Dermis blood vessel endothelial cell (primary cell): ENCODE data around the gene NRBP1. TPM values are rescaled to one million over a fixed set of nuclear protein-coding genes. Genes with fewer than 3 reads are reported as not detected.
A peak's percentile ranks its signal among the peaks of the same experiment; 100 is the strongest.

ENCODE experiments used
- DNase-seq: peaks from one replicate; pipeline ENCODE4 v3.0.0; 2010
- total RNA-seq: library from RNA; depleted of rRNA; stranded (reverse); fragments of >200 nt; gene quantifications from 2 replicates; pipeline ENCODE4 v1.2.3, GENCODE V29; 2014

The NRBP1 gene
- 122 and 132 TPM in 2 replicates for total RNA-seq

DNA sequence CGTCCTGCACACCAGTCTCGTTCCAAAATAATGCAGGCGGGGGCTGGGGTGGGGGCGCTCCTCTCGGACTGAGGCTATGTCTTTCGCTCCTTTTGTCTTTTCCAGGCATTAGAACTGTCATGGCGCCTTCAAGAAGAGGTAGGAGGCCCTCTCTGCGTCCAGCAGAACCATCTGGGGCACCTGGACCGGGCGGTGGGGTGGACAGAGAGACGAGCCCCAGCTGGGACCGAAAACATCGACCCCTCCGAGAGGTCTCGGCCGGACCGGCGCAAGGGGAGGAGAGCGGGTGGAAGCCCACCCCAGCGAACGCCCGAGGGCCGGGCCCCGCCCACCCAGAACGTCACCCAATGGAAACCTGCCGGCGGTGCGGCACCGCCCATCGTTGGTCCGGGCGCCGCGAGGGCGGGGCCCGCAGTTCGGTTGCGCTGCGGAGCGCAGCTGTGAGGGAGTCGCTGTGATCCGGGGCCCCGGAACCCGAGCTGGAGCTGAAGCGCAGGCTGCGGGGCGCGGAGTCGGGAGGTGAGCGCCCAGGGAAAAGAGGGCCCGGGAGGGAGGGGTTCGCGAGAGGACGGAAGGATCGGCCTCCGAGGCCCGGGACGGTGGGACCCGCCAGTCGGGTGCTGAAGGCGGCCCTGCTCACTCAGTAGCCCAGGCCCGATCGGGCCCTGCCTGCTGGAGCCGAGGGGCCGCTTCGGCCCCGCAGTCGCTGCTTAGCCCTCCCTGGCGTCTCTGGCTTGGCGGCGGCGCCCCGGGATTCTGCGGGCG lies at the start of gene NRBP1:
NRBP1 (plus strand) TSS at position 419 of the 765 bp plus-strand sequence. CDS start 4,643 bp downstream, outside the sequence.
- DNase-seq, result peak; percentile 91

DNA sequence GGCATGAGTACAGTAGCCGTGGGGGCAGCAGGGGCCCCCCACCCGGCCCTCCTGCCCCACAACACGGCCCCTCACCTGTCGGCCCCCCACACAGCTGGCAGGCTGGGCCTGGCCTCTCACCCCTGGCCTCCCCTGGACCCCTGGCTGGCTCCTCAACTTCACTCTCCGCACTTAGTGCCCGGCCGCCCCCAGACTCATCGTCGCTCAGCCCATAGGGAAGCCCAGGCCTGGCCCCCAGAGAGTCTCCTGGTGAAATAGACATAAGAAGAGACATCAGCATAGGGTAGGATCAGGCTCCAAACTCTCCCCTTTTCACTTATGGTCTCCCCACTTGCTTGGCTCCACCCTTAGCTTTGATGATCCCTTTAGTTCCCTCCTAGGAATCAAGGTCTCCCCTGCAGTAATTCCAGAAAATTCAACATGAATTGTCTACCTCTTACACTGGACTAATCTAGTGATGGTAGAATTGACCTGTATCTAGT lies 49.6 kb upstream of the NRBP1 start:
- DNase-seq, result no peak

DNA sequence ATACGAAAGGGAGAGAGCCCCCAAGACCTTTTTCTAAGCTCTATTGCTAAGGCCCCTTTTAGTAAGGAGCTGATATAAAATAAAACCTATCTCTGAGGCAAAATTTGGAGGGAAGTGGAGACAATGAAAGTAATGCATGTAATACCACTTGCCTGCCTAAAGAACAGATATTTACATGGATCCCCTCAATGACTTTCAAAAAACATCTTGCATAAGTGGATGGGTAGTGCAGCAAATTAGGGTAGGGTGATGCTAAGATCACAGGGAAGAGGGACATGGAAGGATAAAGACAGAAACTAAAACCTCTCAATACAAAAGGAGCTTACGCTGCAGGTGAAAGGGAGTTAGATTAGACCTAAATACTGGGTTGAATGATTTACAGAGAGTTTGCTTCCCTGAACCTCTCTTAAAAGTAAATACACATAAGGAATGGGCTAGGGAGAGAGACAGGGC lies 49.0 kb upstream of the NRBP1 start:
- no peak for DNase-seq

DNA sequence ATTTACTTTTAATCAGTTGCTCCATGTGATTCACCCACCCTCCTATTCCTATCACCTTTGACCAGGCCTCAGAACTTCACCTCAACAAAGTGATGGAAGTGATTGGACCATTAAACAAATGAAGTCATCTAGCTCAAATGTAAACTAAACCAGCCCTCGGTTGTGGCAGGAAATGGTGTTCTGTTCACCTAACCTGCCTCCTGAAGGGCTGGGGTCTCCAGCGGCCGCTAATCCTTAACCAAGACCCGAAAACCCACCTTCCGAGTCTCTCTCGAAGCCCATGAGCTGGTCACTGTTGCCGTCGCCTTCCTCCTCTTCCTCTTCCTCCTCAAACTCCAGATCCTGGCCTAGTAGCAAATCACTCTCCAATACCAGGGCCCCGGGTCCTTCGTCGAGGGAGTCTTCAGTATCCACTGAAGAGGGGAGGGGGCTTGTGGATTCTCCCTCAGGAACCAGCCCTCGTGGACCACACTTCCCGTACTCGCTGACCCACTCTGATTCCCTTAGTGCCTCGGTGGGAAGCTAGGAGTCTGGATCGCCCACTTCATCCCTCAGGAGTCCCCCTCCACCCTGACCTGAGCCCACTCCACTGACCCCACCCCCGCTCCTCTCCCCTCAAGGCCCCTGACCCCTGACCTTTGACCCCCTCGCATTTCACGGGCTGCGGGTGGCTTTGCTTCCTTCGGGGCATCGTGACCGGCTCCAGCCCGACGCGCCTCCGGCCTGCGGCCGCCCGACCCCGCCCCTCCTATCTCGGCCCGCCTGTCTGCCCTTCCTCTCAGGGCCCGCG lies 48.4 kb upstream of the NRBP1 start:
- DNase-seq, result peak; percentile 53

DNA sequence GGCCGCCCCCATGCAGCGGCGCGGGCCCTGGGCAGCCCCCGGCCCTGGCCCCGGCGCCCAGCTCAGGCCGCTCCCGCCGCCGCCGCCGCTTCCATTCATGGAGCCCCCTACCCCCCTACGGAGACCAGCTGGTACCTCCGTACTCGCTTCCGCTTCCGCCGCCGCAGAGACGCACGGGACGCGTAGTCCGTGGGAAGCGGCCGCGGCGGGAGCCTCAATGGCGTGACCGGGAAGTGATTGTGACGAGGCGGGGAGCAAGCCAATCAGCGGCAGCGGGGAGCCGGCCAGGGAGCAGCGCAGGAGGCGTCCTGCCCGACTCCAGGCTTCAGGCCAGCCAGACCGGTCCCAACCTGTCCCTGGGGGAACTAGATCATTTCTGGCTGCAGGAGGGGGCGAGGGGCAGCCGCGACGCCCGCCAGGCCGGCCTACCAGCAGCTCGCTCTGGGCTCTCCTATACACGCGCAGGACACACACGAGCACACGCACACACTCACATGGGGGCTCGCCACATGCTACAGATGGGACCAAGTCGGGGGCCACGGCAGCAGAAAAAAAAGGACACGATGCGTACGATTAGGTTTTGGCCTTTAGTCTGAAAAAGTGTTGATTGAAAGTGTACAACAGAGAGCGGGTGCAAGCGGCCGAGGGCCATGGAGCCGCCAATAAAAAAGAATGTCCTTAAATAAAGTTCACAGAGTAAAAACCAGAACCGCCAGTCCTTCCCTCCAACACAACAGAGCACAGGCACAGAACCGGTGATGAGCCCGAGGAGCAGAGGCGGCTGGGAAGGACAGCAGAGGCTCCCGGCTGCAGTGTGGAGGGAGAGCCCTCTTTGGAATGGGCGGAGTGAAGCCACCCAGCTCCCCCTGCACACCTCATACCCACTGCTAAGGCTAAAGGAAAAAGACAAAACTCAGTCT lies 47.5 kb upstream of the NRBP1 start, which contains the start of gene ZNF513:
ZNF513 (minus strand) TSS at position 109 of the 920 bp plus-strand sequence. CDS start 208 bp downstream, outside the sequence.
- DNase-seq, result peak; percentile 98

DNA sequence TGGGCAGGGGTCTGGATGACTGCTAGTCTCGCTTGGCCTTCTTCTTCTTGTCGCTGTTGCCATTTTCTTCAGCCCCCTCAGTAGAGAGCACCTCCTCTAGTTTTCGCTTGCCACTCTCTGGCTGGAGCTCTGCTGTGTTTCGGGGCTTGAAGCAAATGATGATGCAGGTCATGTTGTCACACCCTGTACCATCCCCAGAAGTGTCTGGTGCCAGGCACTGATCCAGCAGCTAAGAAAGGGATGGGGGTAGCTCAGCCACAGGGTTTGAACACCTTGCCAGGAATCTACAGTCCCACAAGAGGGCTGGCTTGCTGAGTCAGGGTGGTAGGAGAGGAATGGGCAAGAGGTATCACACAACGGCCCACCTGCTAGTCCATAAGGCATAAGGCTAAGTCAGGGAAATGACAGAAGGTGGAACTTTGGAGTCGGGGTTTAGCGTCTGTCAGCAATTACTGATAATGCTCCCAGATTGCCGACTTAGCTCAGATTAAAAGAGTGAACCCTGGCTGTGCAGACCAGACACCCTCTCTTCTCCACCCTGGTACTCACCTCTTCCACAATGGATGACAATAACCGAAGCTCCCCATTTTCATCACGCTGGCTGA lies 46.8 kb upstream of the NRBP1 start:
- DNase-seq, result no peak

DNA sequence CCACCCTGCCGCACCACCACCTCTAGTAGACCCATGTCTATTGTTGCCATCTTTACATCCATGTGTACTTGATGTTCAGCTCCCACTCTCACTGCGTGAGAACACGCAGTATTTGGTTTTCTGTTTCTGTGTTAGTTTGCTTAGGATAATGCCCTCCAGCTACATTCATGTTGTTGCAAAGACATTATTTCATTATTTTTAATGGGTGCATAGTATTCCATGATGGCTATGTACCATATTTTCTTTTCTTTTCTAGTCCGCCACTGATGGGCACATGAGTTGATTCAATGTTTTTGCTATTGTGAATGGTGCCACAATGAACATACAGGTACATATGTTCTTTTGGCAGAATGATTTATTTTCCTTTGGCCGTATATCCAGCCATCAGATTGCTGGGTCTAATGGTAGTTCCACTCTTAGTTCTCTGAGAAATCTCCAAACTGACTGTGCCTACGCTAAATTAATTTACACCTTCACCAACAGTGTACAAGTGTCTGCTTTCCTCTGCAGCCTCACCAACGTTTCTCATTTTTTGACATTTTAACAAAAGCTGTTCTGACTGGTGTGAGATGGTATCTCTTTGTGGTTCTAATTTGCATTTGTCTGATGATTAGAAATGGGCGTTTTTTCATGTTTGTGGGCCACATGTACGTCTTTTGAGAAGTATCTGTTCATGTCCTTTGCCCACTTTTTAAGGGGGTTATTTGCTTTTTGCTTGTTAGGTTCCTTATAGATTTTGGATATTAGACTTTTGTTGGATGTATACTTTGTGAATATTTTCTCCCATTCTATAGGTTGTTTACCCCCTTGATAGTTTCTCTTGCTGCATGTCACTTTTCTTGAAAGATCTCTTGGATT lies 37.4 kb upstream of the NRBP1 start:
- no peak for DNase-seq

DNA sequence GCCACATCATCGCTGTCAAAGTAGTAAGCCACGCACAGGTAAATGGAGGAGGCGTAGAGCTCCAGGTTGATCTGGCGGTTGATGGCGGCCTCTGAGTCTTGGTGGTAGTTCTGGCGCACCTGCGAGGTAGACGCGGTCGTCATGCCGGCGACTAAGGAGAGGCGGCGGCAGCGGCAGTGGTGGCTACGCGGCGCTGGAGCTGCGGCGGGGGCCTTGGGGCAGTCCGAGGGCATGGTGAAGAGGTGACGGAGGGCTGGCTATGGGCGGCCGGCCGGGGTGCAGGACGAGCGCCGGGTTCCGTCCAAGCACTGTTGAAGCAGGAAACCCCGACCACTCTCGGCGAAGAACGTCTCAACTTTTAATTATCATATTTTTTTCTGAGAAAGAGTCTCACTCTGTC lies 35.2 kb upstream of the NRBP1 start:
- DNase-seq, result no peak

DNA sequence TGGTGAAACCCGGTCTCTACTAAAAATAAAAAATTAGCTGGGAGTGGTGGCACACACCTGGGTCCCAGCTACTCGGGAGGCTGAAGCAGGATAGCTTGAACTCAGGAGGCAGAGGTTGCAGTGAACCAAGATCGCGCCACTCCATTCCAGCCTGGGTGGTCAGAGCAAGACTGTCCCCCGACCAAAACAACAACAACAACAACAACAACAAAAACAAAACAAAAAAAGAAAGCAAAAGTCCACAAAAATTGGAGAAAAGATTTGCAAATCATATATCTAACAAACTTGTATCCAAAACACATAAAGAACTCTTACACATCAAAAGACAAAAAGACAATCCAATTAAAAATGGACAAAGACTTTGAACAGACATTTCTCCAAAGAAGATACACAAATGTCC lies 29.5 kb upstream of the NRBP1 start:
- no peak for DNase-seq

DNA sequence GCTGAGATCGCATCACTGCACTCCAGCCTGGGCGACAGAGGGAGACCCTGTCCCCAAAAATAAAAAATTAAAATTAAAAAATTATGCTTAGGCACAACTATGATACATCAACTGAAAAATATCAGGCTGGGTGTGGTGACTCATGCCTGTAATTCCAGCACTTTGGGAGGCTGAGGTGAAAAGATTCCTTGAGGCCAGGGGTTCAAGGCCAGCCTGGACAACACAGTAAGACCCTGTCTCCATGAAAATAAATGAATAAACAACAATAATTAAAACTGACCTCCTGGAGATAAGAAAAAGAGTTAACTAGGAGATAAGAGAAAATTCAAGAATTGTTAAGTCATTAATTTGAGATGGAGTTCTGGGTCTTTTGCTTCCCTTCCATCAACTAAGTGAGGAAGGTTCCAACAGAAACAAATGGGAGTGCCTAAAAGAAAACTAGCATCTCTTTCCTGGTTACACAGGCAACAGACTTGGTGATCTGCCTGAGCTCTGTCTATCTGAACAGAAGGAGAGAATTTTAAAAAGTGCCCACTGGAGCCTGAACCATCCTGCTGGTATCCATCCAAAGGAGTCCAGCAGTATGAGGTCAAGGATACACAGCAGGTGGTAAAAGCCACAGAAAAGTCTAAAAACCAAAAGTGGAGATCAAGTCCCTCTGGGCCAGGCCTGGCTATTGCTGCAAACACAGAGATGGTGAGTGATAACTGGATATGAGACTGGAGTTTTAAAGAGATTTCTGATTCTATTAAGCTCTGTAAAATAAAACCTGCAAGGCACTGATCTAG lies 27.9 kb upstream of the NRBP1 start:
- no peak for DNase-seq

DNA sequence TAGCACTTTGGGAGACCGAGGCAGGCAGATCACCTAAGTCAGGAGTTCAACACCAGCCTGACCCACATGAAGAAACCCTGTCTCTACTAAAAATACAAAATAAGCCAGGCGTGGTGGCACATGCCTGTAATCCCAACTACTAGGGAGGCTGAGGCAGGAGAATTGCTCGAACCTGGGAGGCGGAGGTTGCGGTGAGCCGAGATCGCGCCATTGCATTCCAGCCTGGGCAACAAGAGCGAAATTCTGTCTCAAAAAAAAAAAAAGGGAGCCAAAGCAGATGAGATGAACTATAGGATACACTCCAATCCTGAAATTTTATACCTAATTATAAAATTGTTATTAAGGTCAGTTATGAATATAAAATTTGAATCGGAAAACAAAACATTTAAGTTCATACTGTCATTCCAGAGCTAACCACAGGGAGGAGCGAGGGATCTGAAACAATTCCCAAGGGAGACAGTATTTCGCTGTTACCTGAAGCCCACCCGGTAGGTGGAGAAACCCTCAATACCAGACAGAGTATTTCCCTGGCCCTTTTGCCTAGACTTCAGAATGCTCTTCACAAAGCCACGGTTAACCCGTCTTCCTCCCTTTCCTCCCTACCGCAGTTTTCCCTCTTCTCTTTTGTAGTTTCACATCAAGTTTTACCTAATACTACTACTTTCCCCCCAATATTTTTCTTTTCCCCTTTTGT lies 20.5 kb upstream of the NRBP1 start:
- peak; percentile 88 for DNase-seq

DNA sequence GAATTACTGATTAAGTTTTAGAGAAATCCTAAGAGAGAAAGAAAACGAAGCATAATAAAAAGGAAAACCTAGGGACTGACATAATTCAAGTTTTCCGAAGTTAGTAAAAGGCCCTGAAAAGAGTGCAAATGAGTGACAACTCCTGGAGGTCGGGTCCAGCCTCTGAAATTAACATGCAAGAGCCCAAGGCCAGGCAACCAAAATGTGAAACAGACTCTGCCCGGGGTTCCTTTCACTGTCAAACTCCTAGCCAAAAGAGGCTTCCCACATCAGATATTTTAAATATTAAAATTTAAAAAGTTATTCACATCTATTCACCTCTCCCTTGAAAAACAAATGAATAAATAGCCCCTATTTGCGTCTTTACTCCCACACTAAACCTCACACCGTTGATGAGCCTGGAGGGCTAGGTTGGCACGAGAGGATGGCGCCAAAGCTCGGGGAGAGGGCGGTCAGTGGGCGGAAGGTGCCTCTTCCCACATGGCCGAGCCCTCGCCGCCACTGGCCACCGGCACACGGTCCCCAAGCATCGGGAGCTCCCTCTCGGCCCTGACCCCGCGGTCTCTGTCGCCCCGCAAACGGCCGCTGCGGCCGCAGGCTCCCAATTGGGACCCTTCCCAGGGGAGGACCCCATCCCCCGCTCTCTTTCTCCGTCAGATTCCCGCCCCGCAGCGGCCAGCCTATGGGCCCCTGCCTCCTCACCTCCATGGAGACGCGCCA lies 19.7 kb upstream of the NRBP1 start:
- DNase-seq, result peak; percentile 42

DNA sequence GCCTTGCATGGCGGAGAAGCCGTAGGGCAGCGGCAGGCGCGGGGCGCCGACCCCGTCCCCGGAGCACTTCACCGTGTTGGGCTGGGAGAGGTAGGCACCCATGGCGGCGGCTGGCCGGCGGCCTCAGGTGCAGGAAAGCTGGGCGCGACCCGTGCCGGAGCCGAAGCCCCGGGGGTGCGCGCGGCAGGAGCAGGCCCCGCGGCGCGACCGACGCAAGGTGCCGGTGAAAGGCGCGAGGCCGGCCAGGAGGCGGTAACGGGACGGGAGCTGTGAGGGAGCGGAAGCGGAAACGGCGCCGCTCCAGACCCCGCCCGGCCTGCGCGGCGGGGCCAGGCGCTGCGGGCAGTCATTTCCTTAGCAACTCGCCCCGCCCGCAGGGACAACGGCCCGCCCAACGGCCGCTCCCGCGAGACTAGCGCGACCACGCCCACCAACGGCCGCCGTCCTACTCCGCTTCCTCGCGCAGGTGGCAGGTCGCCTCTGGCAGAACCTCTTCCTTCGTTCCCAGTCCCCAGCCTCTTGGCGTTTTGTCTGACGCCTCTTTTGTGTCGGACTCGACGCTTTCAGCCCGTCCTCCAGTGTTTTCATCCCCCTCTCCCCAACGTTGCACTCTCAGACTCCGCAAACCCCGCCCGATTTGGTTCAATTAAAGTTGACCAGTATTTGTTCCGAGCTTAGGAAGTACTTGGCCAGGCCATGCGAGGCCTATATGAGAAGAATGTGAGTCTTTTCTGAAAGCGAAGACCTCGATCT lies 18.9 kb upstream of the NRBP1 start, which contains the start of gene PPM1G:
PPM1G (minus strand) TSS at position 271 of the 753 bp plus-strand sequence; CDS start at position 102, 169 bp downstream.
- peak; percentile 96 for DNase-seq

DNA sequence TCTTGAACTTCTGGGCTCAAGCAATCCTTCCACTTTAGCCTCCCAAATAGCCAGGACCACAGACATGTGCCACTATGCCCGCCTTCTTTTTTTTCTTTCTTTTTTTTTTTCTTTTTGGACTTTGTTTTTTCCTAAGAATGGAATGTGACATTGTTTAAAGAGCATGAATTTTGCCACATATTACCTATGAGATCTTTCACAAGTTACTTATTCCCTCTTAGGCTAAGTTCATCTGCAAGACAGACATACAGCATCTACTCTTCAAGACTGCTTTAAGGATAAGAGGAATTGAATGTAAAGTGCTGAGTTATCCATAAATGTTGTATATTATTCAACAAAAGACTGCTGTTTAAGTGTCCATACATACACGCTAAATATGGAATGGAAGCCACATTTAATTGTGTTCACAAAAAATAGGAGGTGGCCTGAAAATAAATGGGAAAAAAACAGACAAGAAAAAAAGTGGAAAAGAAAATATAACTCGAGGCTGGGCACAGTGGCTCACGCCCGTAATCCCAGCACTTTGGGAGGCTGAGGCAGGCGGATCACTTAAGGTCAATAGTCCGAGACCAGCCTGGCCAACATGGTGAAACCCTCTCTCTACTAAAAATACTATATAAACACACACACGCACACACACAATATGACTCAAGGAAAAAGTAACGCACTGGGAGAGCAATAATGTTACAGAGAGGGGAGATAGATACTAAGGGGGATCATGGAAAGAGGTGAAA lies 15.8 kb upstream of the NRBP1 start:
- DNase-seq, result no peak

DNA sequence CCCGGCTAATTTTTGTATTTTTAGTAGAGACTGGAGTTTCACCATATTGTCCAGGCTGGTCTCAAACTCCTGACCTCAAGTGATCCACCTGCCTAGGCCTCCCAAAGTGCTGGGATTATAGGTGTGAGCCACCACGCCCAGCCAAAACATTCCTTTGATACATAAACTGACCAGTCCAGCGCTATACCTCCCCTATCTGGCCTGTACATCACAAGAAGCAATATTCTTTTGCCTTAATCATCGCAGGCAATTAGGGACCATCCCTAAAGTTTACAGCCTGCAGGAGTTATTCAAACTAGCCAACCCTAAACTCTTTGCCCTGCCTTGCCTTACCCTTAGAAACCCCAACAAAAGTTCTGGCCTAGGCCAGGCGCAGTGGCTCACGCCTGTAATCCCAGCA lies 12.3 kb upstream of the NRBP1 start:
- no peak for DNase-seq

DNA sequence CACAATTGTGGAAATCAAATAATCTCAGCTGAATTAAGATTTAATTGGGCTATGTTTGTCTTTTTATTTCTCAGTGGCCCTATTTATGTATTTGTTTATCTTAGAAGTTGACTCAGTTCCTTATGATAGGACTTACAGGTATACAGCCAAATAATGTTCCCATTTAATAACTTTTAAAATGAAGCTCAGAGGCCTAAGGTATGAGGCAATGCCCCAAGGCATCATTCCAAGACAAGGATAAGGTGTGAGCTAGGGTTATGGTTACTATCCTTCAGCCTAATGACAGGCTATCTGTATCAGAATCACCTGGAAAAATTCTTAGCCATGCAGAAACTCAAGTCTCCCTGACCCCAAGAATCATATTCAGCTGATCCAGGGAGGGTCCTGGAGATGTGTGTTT lies 7.4 kb upstream of the NRBP1 start:
- DNase-seq, result no peak

DNA sequence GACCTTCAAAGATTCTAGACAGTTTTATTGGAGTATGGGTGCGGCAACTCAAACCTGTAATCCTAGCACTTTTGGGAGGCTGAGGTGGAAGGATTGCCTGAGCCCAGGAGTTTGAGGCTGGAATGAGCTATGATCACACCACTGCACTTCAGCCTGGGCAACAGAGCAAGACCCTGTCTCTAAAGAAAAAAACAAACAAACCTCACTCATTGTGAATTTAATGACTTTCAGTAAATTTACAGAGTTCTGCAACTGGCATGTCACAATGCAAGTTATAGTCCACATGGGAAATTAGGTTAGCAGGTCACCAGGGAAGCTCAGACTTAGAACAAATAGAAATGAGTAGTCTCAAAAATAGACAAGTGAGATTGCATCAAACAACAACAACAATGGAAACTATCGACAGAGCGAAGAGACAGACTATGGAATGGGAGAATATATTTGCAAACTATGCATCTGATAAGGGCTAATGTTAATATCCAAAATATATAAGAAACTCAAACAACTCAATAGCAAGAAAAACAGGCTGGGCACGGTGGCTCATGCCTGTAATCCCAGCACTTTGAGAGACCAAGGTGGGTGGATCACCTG lies 6.7 kb upstream of the NRBP1 start:
- DNase-seq, result no peak
